Stomach (tissue), 4 donors: ENCODE data around the gene CACNA1G.

ENCODE experiments used
- POLR2A ChIP-seq, 4 donors: fragments of 450-650 bp; IDR thresholded peaks; one replicate each; pipeline ENCODE4 v1.6.1; 2016; ENCODE audit warnings: antibody characterized with exemption in 4 of 4, control low read depth in 2 of 4, mild to moderate bottlenecking in 1 of 4, moderate library complexity in 1 of 4
- POLR2AphosphoS5 ChIP-seq, 3 donors: sonication (generic); formaldehyde crosslinking; IDR thresholded peaks; one replicate each; pipeline ENCODE4 v1.6.1; 2016; ENCODE audit warnings: antibody characterized with exemption in 3 of 3
- TF ChIP-seq, protein P1 (sequence below), 7 experiments: fragments of 450-650 bp in 4 of 7; fragments of 200-600 bp in 3 of 7; sonication (generic) in 3 of 7; IDR thresholded peaks; one replicate each; pipeline ENCODE4 v1.5.1; 2016 to 2019; ENCODE audit warnings: antibody characterized with exemption in 7 of 7, control low read depth in 2 of 7, mild to moderate bottlenecking in 1 of 7

DNA sequence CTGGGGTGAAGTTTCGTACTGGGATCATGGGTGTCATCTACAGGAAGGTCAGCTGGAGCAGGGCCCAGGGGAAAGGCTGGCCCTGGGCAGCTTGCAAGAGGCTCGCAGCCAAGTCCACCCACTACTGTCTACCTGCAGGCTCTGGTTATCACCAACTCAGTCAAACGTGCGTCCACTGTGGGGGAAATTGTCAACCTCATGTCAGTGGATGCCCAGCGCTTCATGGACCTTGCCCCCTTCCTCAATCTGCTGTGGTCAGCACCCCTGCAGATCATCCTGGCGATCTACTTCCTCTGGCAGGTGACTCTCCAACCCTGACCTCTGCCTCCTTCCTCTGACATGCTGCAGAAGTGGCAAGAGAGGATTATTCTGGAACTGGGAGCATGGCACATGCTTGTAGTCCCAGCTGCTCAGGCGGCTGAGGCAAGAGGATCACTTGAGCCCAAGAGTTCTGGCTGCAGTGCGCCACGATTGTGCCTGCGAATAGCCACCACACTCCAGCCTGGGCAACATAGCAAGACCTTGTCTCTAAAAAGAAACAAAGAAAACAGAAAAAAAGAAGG is 103.4 kb downstream of the CACNA1G start:
- no peak for TF ChIP-seq POLR2A (IDR thresholded peaks at IDR 0.05)
- TF ChIP-seq, protein P1, sequence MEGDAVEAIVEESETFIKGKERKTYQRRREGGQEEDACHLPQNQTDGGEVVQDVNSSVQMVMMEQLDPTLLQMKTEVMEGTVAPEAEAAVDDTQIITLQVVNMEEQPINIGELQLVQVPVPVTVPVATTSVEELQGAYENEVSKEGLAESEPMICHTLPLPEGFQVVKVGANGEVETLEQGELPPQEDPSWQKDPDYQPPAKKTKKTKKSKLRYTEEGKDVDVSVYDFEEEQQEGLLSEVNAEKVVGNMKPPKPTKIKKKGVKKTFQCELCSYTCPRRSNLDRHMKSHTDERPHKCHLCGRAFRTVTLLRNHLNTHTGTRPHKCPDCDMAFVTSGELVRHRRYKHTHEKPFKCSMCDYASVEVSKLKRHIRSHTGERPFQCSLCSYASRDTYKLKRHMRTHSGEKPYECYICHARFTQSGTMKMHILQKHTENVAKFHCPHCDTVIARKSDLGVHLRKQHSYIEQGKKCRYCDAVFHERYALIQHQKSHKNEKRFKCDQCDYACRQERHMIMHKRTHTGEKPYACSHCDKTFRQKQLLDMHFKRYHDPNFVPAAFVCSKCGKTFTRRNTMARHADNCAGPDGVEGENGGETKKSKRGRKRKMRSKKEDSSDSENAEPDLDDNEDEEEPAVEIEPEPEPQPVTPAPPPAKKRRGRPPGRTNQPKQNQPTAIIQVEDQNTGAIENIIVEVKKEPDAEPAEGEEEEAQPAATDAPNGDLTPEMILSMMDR (IDR thresholded peaks at IDR 0.05) = no peak
- no peak for TF ChIP-seq POLR2AphosphoS5 (IDR thresholded peaks at IDR 0.05)
